HepG2 (cell line): ENCODE results near the gene KCNMA1. TPM values are rescaled to one million over a fixed set of nuclear protein-coding genes. Genes with fewer than 3 reads are reported as not detected.

ENCODE experiments used
- ATAC-seq: fragments of 200-7000 bp; cut with Tn5 transposase; 3 replicates; pipeline ENCODE4 v1.9.1; 2020; ENCODE audit warnings: mild to moderate bottlenecking, moderate library complexity
- BruUV-seq: library from RNA; stranded (reverse); fragments of 400-500 nt; replicated peaks from 2 replicates; lab custom pipeline; 2021; lab: Mats Ljungman, UMichigan
- CTCF ChIA-PET: fragments of 300-600 bp; formaldehyde crosslinking; extraction: SDS; loops from one replicate; lab custom pipeline; 2021; ENCODE audit warnings: low total read pairs, inconsistent platforms, low intra/inter-chr PET ratio; lab: Yijun Ruan, JAX
- POLR2A ChIA-PET: fragments of 350-600 bp; sonication (Branson Sonifier 250); formaldehyde crosslinking; loops from one replicate; lab custom pipeline; 2020; ENCODE audit warnings: antibody characterized with exemption, inconsistent platforms; lab: Yijun Ruan, JAX
- DNase-seq: peaks from one replicate; pipeline ENCODE4 v3.0.0-alpha.2; 2015; ENCODE audit warnings: low spot score
- FAIRE-seq: peaks from 3 replicates; lab custom pipeline; 2011; peaks lifted over from hg19 to GRCh38; lab: Jason Lieb, UNC
- H2AFZ ChIP-seq: one replicate; pipeline ENCODE4 v1.6.1; 2011; ENCODE audit warnings: low read length, inconsistent platforms
- H3K27ac ChIP-seq: fragments of 300-600 bp; 3 replicates; pipeline ENCODE4 v1.8.0; 2011; ENCODE audit warnings: mixed run types, mild to moderate bottlenecking, mixed read lengths, low read length, inconsistent platforms; ENCODE audit not compliant: insufficient read depth; ENCODE audit errors: extremely low read length
- H3K27me3 ChIP-seq, 2 experiments: fragments of 200-600 bp in 1 of 2; 2 replicates in 1 of 2; 3 replicates in 1 of 2; pipeline versions ENCODE4 v1.6.0 to v1.8.0; 2011; ENCODE audit warnings: low read length in 2 of 2, mild to moderate bottlenecking in 2 of 2, moderate library complexity in 2 of 2, inconsistent platforms in 1 of 2; ENCODE audit not compliant: insufficient read depth in 2 of 2, control insufficient read depth in 1 of 2
- H3K36me3 ChIP-seq, 2 experiments: fragments of 200-600 bp in 1 of 2; replicated peaks in 1 of 2; 2 replicates in 1 of 2; 3 replicates in 1 of 2; pipeline versions ENCODE4 v1.5.1 to v1.8.0; 2011; ENCODE audit warnings: low read length in 2 of 2, inconsistent platforms in 1 of 2; ENCODE audit not compliant: insufficient read depth in 2 of 2, control insufficient read depth in 1 of 2
- H3K4me1 ChIP-seq: 2 replicates; pipeline ENCODE4 v1.5.1; 2012; ENCODE audit warnings: low read length, inconsistent platforms; ENCODE audit not compliant: insufficient read depth
- H3K4me2 ChIP-seq: 2 replicates; pipeline ENCODE4 v1.6.0; 2011; ENCODE audit warnings: low read depth, low read length, inconsistent platforms
- H3K4me3 ChIP-seq, 3 experiments: fragments of 200-600 bp in 1 of 3; sonication (generic), shearing (Covaris generic) in 1 of 3; replicated peaks in 1 of 3; 2 replicates each; pipeline ENCODE4 v1.5.1; 2011 to 2016; ENCODE audit warnings: low read length in 3 of 3, inconsistent platforms in 2 of 3, low read depth in 2 of 3, mild to moderate bottlenecking in 2 of 3, control low read depth in 1 of 3, mixed read lengths in 1 of 3; ENCODE audit not compliant: insufficient read depth in 1 of 3
- H3K79me2 ChIP-seq: one replicate; pipeline ENCODE4 v1.6.1; 2011; ENCODE audit warnings: low read length, inconsistent platforms; ENCODE audit not compliant: insufficient read depth
- H3K9ac ChIP-seq: 2 replicates; pipeline ENCODE4 v1.6.0; 2011; ENCODE audit warnings: mild to moderate bottlenecking, low read depth, low read length, inconsistent platforms; ENCODE audit not compliant: insufficient read depth
- H3K9me3 ChIP-seq: 2 replicates; pipeline ENCODE4 v1.5.1; 2012; ENCODE audit warnings: mild to moderate bottlenecking, low read length
- H4K20me1 ChIP-seq: 2 replicates; pipeline ENCODE4 v1.6.0; 2011; ENCODE audit warnings: inconsistent platforms, mild to moderate bottlenecking, low read length, moderate library complexity; ENCODE audit not compliant: insufficient read depth
- ATAD3A ChIP-seq: sonication (generic); formaldehyde crosslinking; IDR thresholded peaks from 2 replicates; pipeline ENCODE4 v1.4.0; 2020; ENCODE audit warnings: missing genetic modification reagents
- GABPA ChIP-seq, 2 experiments: IDR thresholded peaks; 2 replicates each; pipeline ENCODE4 v1.6.1; 2011 to 2016; ENCODE audit warnings: low read depth in 2 of 2, low read length in 1 of 2, missing biosample characterization in 1 of 2, missing genetic modification characterization in 1 of 2
- KLF13 ChIP-seq: sonication (generic); formaldehyde crosslinking; IDR thresholded peaks from 2 replicates; pipeline ENCODE4 v1.4.0; 2020; ENCODE audit warnings: mild to moderate bottlenecking, missing genetic modification reagents
- NFKB2 ChIP-seq: sonication (generic); formaldehyde crosslinking; IDR thresholded peaks from 2 replicates; pipeline ENCODE4 v1.4.0; 2020; ENCODE audit warnings: missing genetic modification reagents, borderline replicate concordance
- NFRKB ChIP-seq: fragments of 450-650 bp; IDR thresholded peaks from 2 replicates; pipeline ENCODE4 v1.6.1; 2017
- PITX1 ChIP-seq: sonication (generic); formaldehyde crosslinking; IDR thresholded peaks from 2 replicates; pipeline ENCODE4 v1.5.1; 2020; ENCODE audit warnings: mild to moderate bottlenecking, missing genetic modification reagents
- SIN3A ChIP-seq: IDR thresholded peaks from 2 replicates; pipeline ENCODE4 v1.6.1; 2011; ENCODE audit warnings: low read depth, mild to moderate bottlenecking, control low read depth, low read length, borderline replicate concordance
- SKI ChIP-seq: fragments of 450-650 bp; IDR thresholded peaks from one replicate; pipeline ENCODE4 v1.6.1; 2018; ENCODE audit warnings: mild to moderate bottlenecking; ENCODE audit not compliant: partially characterized antibody
- SRSF9 ChIP-seq: fragments of 200-400 bp; formaldehyde crosslinking; IDR thresholded peaks from 2 replicates; pipeline ENCODE4 v1.6.1; 2018; ENCODE audit warnings: borderline replicate concordance, mild to moderate bottlenecking, low read depth, low read length; ENCODE audit not compliant: insufficient read depth, poor library complexity, severe bottlenecking
- ZKSCAN8 ChIP-seq: IDR thresholded peaks from 2 replicates; pipeline ENCODE4 v1.6.1; 2016; ENCODE audit warnings: borderline replicate concordance, missing genetic modification reagents, missing compliant biosample characterization
- ZNF180 ChIP-seq: sonication (generic); formaldehyde crosslinking; IDR thresholded peaks from 2 replicates; pipeline ENCODE4 v1.4.0; 2020; ENCODE audit warnings: low read depth, missing genetic modification reagents, borderline replicate concordance
- WGBS: methylation state at CpG from one replicate; pipeline ENCODE4 v1.1.6; 2017; ENCODE audit warnings: low lambda C conversion rate; 5-methylcytosine and 5-hydroxymethylcytosine counted together
- in situ Hi-C: cut with HindIII; loops from 2 replicates; pipeline ENCODE4 v1.10.0; 2017; ENCODE audit warnings: low pct_unique_long_range_greater_than_20kb; ENCODE audit not compliant: extremely low pct_ligation_motif_present
- intact Hi-C: fragments of 100-400 bp; cut with micrococcal nuclease; formaldehyde crosslinking; loops from one replicate; pipeline ENCODE4 v1.10.0; 2022; ENCODE audit not compliant: unreplicated experiment
- polyA plus RNA-seq, 8 experiments: library from polyadenylated mRNA; depleted of rRNA in 3 of 8; stranded (reverse) in 7 of 8; unstranded in 1 of 8; fragments of >200 nt; fragmentation: Illumina TruSeq in 4 of 8; extraction: Trizol in 4 of 8; gene quantifications; 2 replicates each; pipeline versions ENCODE4 v1.2.1 to v1.2.3, GENCODE V29; 2011 to 2016; ENCODE audit warnings: low read depth in 4 of 8, missing spikeins in 1 of 8, mixed read lengths in 1 of 8; ENCODE audit not compliant: insufficient read depth in 1 of 8
- total RNA-seq, 5 experiments: library from RNA; depleted of rRNA; stranded (reverse); fragments of >200 nt; fragmentation: Illumina TruSeq; extraction: Trizol; gene quantifications; 2 replicates each; pipeline ENCODE4 v1.2.3, GENCODE V29; 2016; ENCODE audit warnings: low read depth in 1 of 5
- TF ChIP-seq, protein P1 (sequence below): sonication (generic); formaldehyde crosslinking; IDR thresholded peaks from 2 replicates; pipeline ENCODE4 v1.4.0; 2020; ENCODE audit warnings: missing genetic modification reagents, low read depth, mild to moderate bottlenecking, borderline replicate concordance
- TF ChIP-seq, protein P2 (sequence below): sonication (generic); formaldehyde crosslinking; IDR thresholded peaks from 2 replicates; pipeline ENCODE4 v1.4.0; 2020; ENCODE audit warnings: missing genetic modification reagents
- TF ChIP-seq, protein P3 (sequence below): sonication (generic); formaldehyde crosslinking; IDR thresholded peaks from 2 replicates; pipeline ENCODE4 v1.5.0; 2020; ENCODE audit warnings: missing genetic modification reagents
- TF ChIP-seq, protein P4 (sequence below): IDR thresholded peaks from 2 replicates; pipeline ENCODE4 v1.6.1; 2016; ENCODE audit warnings: mild to moderate bottlenecking

KCNMA1 gene
- total and polyA plus RNA-seq, 2 of the 13 experiments (the other 11 are each of a cell fraction or from before 2014, with no cell fraction given) = 0.02 TPM; not detected in 1

DNA sequence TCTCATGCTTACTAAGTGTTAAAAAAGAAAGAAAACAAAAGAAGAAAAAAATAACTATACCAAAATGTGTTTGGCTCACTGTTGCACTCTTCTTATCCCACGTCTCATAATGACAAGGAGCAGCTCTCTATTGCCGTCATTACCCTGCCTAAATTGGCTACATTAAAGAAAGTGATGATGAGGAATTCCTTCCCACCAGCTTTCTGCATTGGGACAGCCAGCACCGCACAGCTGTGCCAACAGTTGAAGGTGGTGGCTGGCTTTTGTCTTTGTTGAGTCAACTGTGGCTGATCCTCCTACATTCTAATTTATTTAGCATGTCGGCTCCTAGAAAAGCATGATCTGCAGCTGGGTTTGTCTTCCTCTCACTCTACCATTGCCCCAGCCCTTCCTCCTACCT is 751.8 kb downstream of the KCNMA1 start:
- WGBS = 11% methylated on average over 4 of the region's 4 CpGs
- ATAC-seq = no peak
- intact Hi-C loops (no loop called here), in situ Hi-C loops (no loop called here)
- Histone ChIP-seq H3K27ac (no peak overlapping the region), H3K4me3 (no peak overlapping the region), H3K9me3 (no peaks in the 10 kb centered on the region), H4K20me1 (no peaks in the 10 kb centered on the region), H3K4me1 (no peaks in the 10 kb centered on the region), H2AFZ (no peak overlapping the region), H3K27me3 (peaks cover 0 to 25% of the 10 kb centered on the region in 2 experiments; a peak in 2 of 5 replicates), H3K4me2 (no peak overlapping the region), H3K36me3 (no peaks in the 10 kb centered on the region), H3K79me2 (no peaks in the 10 kb centered on the region), H3K9ac (no peak overlapping the region)
- ChIA-PET POLR2A (no interaction called here), CTCF (no interaction called here)
- DNase-seq = no peak
- TF ChIP-seq SKI (no peak), KLF13 (CRISPR knock-in tag) (no peak), ATAD3A (CRISPR knock-in tag) (no peak), ZKSCAN8 (CRISPR knock-in tag) (no peak), GABPA (IDR thresholded peaks at IDR 0.05; ENCODE audit: low read depth, low read length) (no peak), GABPA (CRISPR knock-in tag; IDR thresholded peaks at IDR 0.05; ENCODE audit: low read depth) (no peak), SRSF9 (no peak), PITX1 (CRISPR knock-in tag) (no peak), NFKB2 (CRISPR knock-in tag) (no peak), SIN3A (no peak), NFRKB (no peak), ZNF180 (CRISPR knock-in tag) (no peak)
- TF ChIP-seq, protein P1, sequence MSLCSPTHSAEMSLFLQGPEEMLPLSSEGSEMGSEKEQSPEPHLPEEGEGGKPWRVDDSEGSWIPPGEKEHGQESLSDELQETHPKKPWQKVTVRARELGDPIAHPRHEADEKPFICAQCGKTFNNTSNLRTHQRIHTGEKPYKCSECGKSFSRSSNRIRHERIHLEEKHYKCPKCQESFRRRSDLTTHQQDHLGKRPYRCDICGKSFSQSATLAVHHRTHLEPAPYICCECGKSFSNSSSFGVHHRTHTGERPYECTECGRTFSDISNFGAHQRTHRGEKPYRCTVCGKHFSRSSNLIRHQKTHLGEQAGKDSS (CRISPR knock-in tag) = no peak
- TF ChIP-seq, protein P2, sequence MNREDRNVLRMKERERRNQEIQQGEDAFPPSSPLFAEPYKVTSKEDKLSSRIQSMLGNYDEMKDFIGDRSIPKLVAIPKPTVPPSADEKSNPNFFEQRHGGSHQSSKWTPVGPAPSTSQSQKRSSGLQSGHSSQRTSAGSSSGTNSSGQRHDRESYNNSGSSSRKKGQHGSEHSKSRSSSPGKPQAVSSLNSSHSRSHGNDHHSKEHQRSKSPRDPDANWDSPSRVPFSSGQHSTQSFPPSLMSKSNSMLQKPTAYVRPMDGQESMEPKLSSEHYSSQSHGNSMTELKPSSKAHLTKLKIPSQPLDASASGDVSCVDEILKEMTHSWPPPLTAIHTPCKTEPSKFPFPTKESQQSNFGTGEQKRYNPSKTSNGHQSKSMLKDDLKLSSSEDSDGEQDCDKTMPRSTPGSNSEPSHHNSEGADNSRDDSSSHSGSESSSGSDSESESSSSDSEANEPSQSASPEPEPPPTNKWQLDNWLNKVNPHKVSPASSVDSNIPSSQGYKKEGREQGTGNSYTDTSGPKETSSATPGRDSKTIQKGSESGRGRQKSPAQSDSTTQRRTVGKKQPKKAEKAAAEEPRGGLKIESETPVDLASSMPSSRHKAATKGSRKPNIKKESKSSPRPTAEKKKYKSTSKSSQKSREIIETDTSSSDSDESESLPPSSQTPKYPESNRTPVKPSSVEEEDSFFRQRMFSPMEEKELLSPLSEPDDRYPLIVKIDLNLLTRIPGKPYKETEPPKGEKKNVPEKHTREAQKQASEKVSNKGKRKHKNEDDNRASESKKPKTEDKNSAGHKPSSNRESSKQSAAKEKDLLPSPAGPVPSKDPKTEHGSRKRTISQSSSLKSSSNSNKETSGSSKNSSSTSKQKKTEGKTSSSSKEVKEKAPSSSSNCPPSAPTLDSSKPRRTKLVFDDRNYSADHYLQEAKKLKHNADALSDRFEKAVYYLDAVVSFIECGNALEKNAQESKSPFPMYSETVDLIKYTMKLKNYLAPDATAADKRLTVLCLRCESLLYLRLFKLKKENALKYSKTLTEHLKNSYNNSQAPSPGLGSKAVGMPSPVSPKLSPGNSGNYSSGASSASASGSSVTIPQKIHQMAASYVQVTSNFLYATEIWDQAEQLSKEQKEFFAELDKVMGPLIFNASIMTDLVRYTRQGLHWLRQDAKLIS (CRISPR knock-in tag) = no peak
- TF ChIP-seq, protein P3, sequence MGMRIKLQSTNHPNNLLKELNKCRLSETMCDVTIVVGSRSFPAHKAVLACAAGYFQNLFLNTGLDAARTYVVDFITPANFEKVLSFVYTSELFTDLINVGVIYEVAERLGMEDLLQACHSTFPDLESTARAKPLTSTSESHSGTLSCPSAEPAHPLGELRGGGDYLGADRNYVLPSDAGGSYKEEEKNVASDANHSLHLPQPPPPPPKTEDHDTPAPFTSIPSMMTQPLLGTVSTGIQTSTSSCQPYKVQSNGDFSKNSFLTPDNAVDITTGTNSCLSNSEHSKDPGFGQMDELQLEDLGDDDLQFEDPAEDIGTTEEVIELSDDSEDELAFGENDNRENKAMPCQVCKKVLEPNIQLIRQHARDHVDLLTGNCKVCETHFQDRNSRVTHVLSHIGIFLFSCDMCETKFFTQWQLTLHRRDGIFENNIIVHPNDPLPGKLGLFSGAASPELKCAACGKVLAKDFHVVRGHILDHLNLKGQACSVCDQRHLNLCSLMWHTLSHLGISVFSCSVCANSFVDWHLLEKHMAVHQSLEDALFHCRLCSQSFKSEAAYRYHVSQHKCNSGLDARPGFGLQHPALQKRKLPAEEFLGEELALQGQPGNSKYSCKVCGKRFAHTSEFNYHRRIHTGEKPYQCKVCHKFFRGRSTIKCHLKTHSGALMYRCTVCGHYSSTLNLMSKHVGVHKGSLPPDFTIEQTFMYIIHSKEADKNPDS = no peak
- TF ChIP-seq, protein P4, sequence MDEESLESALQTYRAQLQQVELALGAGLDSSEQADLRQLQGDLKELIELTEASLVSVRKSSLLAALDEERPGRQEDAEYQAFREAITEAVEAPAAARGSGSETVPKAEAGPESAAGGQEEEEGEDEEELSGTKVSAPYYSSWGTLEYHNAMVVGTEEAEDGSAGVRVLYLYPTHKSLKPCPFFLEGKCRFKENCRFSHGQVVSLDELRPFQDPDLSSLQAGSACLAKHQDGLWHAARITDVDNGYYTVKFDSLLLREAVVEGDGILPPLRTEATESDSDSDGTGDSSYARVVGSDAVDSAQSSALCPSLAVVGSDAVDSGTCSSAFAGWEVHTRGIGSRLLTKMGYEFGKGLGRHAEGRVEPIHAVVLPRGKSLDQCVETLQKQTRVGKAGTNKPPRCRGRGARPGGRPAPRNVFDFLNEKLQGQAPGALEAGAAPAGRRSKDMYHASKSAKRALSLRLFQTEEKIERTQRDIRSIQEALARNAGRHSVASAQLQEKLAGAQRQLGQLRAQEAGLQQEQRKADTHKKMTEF (CRISPR knock-in tag) = no peak
- no TSS peak for BruUV-seq
- FAIRE-seq = no peak
